ENCODE data around the gene LTO1.
"Not testable (repeated sequence)": the region's sequence is repeated elsewhere in the genome, so short reads cannot be mapped to it uniquely, and the experiment has no call there.

Gene LTO1

DNA sequence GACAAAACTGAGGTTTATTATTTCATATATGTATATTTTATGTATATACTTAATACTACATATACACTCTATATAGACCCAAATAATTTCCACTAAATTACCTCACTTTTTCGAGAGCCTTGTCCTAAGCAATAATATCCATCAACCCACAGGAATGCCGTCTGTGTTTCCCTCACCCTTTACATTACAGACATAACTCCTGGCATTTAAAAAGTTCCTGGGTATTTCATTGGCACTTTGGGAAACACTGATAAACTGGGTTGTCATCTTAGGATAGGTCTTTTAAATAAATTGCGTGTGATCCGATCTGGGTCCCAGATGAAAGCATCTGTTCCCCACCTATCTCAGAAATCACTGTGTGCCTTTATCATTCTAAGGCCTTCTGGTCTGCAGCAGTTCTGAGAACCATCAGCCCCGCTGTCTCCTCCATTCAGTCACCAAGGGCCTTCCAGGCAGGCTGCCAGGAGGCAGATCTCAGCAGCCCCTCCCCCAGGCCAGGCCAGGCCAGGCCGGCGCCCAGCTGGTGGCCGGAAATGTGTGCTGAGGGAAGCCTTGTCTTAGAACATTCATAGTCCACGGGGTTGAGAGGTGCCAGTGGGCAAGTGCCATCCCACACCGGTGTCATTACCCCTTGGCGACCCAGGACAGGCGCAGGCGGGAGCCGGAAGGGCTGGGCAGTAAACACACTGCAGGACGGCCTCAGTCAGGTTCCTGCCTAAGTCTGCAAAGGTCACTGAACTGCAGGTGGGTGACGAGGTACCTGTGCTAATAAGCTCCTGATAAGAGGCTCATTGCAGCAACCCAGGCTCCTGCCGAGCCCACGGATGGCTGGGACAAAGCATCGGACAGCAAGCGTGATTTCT, 25.4 kb upstream of the LTO1 start:
- no peak for DNase-seq

DNA sequence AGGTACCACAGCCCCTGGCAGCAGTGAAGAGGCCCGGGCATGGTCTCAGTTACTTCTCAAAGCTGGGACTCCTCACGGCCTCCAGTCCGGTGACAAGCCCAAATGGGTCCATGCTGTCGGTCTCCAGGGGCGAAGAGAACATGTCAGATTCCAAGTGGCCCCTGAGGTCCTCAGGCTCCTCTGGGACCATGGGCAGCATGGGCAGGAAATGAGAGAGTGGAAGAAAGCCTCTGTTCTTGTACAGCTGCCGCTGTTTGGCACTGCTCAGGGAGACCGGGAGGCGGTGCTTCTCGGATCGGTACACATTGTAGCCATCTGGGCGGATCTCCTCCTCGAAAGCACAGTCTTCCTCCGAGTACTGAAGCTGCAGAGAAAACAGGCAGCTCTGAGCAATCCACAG, 24.1 kb upstream of the LTO1 start:
- peak; percentile 11 for DNase-seq

DNA sequence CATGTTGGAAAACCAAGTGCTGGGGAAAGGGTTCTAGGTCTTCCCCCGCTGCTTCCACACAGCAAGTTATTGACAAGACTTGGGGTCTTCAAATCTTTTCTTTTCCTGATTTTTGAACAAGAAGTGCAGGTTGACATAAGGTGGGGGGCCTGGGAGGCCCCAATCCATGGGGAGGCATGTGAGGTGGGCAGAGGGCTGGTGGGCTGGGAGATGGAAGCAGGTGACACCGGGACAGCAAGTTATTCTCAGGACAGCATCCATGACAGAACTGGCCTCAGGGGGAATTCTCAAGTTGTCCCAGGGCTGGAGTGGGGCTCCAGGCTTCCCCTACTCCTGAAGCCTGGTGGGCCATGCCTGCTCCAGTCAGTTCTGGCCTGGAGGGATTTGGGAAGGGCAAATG, 23.2 kb upstream of the LTO1 start:
- no peak for DNase-seq

DNA sequence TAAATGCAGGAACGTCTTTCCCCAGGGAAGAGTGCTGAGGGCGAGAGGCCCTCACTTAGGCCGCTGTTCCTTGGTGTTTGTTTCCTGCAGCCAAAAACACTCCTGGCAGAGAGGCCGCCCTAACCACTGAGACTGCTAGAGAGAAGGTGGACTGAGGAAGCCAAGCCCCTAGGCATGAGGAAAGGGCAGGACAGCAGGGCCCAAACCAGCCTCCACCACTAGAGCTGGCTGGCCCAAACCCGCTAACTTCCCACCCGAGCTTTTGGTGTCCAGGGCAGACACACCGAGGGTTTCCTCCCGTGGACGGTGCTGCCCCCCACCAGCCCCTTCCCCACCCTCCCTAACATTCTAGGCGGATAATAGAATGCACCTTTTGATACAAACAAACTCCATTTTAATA, 22.7 kb upstream of the LTO1 start:
- no peak for DNase-seq

DNA sequence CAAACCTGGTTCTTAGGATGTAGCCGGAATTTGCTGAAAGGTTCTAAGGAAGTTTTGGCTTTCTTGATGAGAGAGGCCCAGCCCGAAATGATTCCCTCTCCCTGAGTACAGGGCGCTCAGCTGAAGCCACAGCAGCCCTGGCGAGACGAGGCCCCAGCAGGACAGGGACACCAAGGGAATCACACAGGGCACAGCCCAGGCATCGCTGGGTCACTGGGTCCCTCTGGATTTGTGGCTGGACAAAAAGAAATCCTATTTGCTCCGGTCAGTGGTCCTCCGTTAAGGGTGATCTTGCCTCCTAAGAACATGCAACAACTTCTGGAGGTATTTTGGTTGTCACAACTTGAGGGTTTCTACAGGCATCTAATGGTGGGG, 22.3 kb upstream of the LTO1 start:
- no peak for DNase-seq

DNA sequence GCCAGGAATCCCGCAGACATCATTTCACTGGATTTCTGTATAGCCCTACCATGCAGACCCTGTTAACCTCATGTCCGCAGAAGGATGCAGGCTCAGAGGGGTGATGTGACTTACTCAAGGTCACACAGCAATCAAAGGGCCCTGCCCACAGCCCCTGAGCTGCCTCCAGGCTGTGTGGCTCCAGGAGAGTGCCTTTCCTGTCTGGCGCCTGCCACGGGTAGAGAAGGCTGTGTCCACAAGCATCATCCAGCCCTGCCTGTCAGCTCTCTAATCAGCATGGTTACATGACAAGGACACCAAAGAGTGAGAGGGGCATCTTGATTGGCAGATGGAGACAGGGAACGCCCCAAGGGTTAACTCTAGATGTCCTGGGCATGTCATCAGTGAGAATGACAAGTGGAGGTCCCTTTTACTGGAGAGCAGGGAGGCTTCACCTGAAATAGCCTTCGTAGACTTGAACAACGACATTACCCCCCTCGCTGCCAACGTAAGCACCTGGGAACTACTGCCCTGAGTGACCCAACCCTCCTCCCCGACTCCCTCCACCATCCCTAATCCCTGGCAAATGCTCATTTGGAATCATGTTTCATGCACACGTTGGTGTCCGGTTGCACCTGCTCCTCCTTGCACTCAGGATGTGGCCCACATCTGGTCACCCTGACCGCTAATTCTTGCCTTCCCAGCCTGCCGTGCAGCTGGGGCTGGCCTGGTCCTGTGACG, 21.8 kb upstream of the LTO1 start:
- no peak for DNase-seq

DNA sequence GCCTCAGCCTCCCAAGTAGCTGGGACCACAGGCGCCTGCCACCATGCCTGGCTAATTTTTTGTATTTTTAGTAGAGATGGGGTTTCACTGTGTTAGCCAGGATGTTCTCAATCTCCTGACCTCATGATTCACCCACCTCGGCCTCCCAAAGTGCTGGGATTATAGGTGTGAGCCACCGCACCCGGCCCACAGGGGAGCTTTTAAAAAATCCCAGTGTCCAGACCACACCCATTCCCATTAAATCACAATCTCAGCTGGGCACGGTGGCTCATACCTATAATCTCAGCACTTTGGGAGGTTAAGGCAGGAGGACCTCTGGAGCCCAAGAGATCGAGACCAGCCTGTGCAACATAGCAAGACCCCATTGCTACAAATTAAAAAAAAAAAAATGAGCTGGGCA, 20.8 kb upstream of the LTO1 start:
- not testable (repeated sequence) for DNase-seq

DNA sequence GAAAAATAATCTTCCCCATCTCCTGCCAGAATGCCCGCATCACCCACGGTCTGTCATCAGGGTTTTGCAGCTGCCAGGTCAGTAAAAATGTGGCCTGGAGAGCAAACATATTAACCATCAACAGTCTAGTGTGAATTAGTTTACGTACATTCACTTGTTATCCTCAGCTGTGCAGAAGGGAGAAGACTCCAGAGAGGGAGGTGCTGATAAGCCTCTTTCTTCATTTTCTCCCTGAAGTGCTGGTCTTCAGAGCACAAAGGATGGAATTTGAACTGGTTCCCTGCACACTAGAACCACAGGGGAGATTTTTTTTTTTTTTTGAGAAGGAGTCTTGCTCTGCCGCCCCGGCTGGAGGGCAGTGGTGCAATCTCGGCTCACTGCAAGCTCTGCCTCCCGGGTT, 20.4 kb upstream of the LTO1 start:
- no peak for DNase-seq

DNA sequence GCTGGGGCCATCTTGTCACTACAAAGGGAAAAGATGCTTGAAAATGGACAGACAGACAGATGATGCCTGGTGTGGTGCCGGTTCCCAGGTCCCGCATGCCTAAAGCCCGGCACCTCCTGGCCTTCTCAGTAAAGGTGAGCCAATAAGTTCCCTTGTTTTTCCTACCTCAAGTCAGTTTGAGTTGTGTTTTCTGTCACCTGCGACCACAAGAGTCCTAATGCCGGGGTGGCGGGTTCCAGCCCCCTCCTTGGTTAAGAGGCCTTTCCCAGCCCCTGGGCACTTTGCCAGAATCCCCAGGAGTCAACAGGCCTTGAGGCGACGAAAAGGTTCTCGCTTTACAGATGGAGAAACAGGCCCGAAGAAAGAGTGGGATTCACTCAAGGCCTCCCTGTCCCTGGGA, 19.6 kb upstream of the LTO1 start:
- no peak for DNase-seq

DNA sequence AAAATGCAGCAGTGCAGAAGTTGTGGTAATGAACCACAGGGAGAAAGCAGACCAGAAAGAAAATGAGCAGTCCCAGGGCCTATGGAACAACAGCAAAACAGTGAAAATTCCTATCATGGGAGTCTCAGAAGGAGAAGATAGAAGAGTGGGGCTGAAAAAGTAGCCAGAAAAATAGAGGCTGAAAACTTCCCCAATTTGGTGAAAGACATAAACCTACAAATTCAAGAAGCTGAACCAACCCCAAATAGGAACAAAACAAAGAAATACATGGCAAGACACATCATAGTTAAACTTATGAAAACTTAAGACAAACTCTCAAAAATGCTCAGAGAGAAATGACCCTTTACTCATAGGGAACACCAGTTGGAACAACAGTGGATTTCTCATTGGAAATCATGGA, 17.3 kb upstream of the LTO1 start:
- no peak for DNase-seq

DNA sequence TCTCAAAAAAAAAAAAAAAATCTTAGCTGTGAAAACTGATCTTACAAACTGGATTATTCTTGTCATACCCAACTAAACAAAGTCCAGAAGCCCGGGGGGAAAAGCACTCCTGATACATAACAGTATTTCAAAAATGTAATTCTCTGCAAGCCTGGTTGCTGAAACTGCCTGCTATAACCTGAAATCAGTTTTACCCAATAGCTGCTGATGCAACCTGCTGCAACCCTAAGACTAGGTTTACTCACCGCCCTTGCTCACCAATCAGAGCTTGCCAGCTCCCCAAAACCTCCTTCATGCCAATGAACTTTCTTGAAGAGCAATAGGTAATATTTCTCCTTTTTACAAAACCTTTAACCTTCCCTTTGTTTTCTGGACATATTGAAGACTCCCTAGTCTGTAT, 16.3 kb upstream of the LTO1 start:
- no peak for DNase-seq

DNA sequence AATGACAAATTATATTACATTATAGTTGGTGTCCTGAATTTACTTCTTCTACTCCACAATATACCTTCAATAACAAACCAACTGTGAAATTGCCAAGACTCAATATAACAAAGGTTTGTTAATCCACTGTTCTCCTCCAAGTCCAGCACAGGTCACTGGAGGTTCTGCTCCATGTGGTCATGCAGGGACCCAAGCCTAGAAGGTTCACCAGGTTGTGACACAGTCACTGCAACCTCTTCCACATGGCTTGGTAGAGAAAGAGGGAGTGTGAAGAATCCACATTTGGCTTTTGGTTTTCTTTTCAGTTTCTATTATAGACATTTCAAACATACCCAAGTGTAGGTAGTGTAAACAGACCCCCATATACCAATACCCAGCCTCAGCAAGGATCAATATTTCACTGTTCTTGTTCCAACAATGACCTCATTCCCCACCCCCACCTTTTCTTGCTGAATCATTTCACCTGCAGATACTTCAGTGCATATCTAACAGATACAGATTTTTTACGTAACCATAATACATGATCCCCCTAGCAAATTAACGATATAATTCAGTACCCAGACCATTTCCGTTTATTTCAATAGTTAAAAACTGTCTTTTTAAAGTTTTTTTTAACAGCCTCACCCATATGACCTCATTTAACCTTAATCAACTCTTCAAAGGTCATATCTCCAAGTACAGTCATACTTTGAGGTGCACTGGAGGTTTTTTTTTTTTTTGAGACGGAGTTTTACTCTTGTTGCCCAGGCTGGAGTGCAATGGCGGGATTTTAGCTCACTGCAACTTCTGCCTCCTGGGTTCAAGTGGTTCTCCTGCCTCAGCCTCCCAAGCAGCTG, 14.5 kb upstream of the LTO1 start:
- DNase-seq, result no peak

DNA sequence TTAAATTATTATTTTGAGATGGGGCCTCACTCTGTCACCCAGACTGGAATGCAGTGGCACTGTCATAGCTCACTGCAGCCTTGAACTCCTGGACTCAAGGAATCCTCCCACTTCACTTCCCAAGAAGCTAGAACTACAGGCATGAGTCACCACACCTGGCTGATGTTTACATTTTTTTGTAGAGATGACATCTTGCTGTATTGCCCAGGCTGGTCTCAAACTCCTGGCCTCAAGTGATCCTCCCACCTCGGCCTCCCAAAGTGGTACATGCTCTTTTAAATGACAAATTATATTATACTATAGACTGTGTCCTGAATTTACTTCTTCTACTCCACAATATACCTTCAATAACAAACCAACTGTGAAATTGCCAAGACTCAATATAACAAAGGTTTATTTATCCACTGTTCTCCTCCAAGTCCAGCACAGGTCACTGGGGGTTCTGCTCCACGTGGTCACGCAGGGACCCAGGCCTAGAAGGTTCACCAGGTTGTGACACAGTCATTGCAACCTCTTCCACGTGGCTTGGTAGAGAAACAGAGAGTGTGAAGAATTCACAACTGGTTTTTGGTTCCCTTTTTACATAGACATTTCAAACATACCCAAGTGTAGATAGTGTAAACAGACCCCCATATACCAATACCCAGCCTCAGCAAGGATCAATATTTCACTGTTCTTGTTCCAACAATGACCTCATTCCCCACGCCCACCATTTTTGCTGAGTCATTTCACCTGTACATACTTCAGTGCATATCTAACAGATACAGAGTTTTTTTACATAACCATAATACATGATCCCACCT, 13.0 kb upstream of the LTO1 start:
- DNase-seq, result not testable (repeated sequence)

DNA sequence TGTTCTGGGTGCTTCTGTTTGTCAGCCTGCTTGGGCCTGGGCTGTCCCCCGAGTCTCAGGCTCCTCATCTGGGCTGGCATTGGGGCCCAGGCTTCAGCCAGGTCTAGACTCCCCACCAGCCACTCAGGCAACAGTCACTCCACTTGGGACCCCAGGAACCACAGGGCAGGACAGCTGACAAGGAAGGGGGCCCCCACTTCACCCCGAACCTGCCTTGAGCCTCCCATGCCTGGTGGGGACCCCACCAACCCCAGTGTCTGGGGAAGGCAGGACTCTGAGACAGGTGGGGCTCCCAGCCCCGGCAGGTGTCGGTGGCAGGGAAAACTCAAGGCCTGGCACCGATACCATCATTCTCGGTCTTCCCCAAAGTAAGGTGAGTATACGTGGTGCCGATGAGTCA, 11.7 kb upstream of the LTO1 start:
- no peak for DNase-seq

DNA sequence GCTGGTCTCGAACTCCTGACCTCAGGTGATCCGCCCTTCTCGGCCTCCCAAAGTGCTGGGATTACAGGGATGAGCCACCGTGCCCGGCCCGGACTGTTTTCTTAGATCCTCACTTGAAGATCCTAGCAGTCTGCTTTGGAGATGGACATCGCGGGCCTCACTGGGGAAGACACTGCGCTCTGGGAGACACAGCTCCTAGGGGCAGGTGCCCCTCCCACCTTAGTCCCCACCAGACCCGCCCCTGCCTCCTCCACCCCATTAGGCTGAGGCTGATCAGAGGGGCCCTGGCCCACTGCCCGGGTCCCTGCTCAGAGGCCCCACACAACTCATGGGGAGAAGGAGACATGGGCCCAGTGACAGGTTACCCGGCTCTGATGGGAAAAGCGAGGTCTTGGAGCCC, 11.3 kb upstream of the LTO1 start:
- no peak for DNase-seq

DNA sequence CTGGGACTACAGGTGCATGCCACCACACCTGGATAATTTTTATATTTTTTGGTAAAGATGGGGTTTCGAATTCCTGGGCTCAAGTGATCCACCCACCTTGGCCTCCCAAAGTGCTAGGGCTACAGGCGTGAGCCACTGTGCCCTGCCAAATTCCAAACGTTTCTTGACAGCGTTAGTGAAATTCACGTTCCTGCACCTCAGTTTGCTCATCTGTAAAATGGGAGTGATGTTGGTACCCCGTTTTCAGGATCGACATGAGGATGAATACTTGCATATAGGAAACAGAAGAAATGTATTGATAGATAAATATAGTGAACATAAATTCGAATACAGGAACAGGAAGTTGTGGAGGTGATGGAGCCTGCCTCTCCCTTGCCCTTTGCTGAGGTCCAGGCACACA, 10.2 kb upstream of the LTO1 start:
- no peak for DNase-seq

DNA sequence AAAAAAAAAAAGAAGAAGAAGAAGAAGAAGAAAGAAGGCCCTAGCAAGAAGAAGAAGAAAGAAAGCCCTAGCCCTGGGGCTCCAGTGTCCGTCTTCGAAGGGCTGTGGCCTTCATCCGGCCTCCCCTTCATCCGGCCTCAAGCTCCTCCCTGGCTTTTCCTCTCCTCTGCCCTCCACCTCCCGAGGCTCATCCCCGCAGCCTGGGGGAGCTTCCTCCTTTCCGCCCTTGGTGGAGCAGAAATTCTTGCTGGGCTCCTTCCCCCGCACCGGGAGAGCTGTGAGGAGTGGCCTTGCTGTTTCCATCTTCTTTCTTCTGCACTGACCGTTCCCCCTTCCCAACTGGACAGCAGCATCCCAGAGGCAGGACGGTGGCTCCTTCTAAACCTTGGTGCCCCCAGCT, 9.5 kb upstream of the LTO1 start:
- DNase-seq, result no peak

DNA sequence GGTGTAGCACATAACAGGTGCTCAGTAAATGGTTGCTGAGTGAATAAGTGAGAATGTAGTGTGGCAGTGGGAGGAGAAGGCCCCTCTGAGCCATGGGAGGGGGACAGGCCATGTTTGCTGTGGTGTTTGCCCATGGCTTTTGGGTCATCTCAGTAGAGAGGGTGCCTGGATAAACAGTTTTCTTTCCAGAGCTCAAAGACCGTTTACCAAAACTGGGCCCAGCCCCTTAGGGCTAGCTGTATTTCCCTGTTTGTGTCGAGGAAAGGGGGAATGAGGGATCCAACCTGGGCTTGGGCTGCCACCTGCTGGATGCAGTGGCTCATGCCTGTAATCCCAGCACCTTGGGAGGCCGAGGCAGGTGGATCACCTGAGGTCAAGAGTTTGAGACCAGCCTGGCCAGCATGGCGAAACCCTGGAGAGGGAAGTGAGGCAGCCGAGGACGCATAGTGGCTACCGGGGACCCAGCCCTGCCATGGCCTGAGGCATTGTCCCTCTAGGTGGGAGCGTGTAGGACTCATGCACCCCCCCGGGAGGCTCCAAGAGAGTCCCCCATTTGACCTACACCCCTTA, 8.7 kb upstream of the LTO1 start:
- DNase-seq, result no peak

DNA sequence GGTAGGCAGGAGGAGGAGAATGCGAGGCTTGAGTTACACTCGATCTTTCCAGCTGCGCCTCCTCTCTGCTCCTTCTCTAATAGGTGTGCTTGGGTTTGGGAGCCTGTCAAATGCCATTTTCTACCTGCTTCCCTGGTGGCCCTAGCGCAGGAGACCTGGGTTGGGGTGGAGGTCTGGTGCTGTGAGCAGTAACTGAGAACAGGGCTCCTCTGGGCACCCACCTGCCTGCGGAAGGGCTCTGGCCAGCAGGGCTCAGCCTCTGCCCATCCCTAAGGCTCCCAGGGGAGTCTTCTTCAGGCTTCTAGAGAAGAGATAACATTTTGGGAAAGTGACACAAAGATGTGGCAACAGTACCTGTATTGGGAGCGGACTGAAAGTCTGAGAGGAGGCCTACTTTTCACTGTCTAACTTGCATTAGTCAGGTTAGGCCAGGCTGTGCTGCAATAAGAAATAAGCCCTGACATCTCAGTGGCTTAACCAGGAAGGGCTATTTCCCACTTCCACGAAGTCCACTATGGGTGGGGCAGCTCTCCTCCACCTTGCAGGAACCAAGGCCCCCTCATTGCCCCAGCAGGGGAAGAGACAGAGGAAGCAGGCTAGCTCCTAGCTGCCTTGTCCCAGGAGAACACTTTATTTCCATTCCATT, 7.7 kb upstream of the LTO1 start:
- DNase-seq, result no peak

DNA sequence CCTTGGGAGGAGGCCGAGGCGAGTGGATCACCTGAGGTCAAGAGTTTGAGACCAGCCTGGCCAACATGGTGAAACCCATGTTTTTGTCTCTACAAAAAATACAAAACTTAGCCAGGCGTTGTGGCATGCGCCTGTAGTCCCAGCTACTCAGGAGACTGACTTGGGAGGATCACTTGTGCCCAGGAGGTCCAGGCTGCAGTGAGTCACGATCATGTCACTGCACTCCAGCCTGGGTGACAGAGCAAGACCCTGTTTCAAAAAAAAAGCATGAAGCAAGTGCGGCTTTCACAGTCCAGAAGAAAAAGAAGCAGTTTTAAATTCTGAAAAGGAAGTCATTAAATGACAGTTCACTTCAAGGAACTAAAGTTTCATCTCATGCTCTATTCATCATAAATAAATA, 7.1 kb upstream of the LTO1 start:
- DNase-seq, result no peak

DNA sequence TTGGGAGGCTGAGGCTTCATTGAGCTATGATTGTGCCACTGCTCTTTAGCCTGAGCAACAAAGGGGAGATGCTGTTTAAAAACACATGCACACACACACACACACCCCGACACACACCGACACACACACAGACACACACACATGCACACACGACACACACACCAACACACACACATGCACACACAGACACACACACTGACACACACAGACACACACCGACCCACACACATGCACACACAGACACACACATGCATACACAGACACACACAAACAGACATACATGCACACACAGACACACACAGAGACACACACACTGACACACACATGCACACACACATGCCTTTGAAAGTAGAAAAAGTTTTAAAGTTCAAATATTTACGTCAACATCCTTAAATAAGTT, 5.5 kb upstream of the LTO1 start:
- DNase-seq, result no peak

DNA sequence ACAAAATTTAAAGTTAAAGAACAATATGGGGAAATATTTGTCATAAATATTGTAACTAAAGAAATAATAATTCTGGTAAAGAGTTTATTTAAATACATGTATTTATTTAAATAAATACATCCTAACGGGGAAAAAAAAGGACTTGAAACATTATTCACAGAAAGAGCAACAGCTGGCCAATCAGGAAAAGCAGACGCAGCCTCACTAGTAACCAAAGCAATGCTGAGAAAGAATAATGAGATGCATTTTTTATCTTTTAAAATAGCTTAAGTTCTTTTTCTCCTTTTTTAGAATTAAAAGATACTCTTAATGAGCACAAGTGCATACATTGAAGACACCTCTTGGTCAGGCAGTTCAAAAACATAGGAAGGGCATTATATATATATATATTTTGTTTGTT, 2.6 kb upstream of the LTO1 start:
- DNase-seq, result no peak

Measured in NCI-H1694 (cell line).